Endothelial cell of umbilical vein (primary cell): ENCODE measurements around the gene SLC39A3. TPM values are rescaled to one million over a fixed set of nuclear protein-coding genes. Genes with fewer than 3 reads are reported as not detected.

Experiments
- BruUV-seq: library from RNA; stranded (reverse); fragments of 400-500 nt; replicated peaks from 2 replicates; lab custom pipeline; 2021; lab: Mats Ljungman, UMichigan
- CTCF ChIA-PET: fragments of 300-600, 350-600 bp; sonication (Branson Sonifier 250); formaldehyde crosslinking; loops from one replicate; lab custom pipeline; 2021; ENCODE audit warnings: antibody characterized with exemption, inconsistent platforms; lab: Charles Lee
- POLR2A ChIA-PET: fragments of 300-600, 350-600 bp; sonication (Branson Sonifier 250); formaldehyde crosslinking; loops from one replicate; lab custom pipeline; 2021; ENCODE audit warnings: antibody characterized with exemption, inconsistent platforms; lab: Charles Lee
- DNase-seq: peaks from one replicate; pipeline ENCODE4 v3.0.0-alpha.2; 2011; ENCODE audit warnings: low read depth, low spot score
- FAIRE-seq: peaks from 2 replicates; lab custom pipeline; 2011; peaks lifted over from hg19 to GRCh38; lab: Jason Lieb, UNC
- H2AFZ ChIP-seq: 2 replicates; pipeline ENCODE4 v1.6.0; 2012; ENCODE audit warnings: low read depth, low read length, control low read depth, inconsistent platforms
- H3K27ac ChIP-seq: 2 replicates; pipeline ENCODE4 v1.5.1; 2011; ENCODE audit warnings: low read depth, mild to moderate bottlenecking, control low read depth, low read length, moderate library complexity; ENCODE audit not compliant: insufficient read depth
- H3K27me3 ChIP-seq, 2 experiments: 2 replicates each; pipeline versions ENCODE4 v1.6.0 to v1.6.1; 2011; ENCODE audit warnings: low read length in 2 of 2, mixed read lengths in 1 of 2; ENCODE audit not compliant: control insufficient read depth in 2 of 2, insufficient read depth in 2 of 2
- H3K36me3 ChIP-seq, 2 experiments: 2 replicates in 1 of 2; 3 replicates in 1 of 2; pipeline ENCODE4 v1.5.1; 2011; ENCODE audit warnings: low read length in 2 of 2, mild to moderate bottlenecking in 1 of 2, moderate library complexity in 1 of 2; ENCODE audit not compliant: control insufficient read depth in 2 of 2, insufficient read depth in 2 of 2; ENCODE audit errors: extremely low read depth in 1 of 2
- H3K4me1 ChIP-seq: 3 replicates; pipeline ENCODE4 v1.5.1; 2011; ENCODE audit warnings: mild to moderate bottlenecking, low read length; ENCODE audit not compliant: control insufficient read depth, insufficient read depth; ENCODE audit errors: extremely low read depth
- H3K4me2 ChIP-seq: 2 replicates; pipeline ENCODE4 v1.6.1; 2011; ENCODE audit warnings: low read length, control low read depth, mixed read lengths; ENCODE audit not compliant: insufficient read depth
- H3K4me3 ChIP-seq, 3 experiments: fragments of 200-600 bp in 1 of 3; sonication (generic), shearing (Covaris generic) in 1 of 3; replicated peaks in 1 of 3; 2 replicates each; pipeline ENCODE4 v1.5.1; 2011 to 2016; ENCODE audit warnings: control low read depth in 3 of 3, low read length in 3 of 3, mild to moderate bottlenecking in 2 of 3, inconsistent platforms in 1 of 3, low read depth in 1 of 3, moderate library complexity in 1 of 3; ENCODE audit not compliant: insufficient read depth in 1 of 3
- H3K79me2 ChIP-seq: 2 replicates; pipeline ENCODE4 v1.6.0; 2012; ENCODE audit warnings: low read length, inconsistent platforms; ENCODE audit not compliant: control insufficient read depth, insufficient read depth
- H3K9ac ChIP-seq: replicated peaks from 2 replicates; pipeline ENCODE3; 2011; ENCODE audit warnings: low read length, control low read depth; ENCODE audit not compliant: insufficient read depth; ENCODE audit errors: extremely low read depth
- H3K9me1 ChIP-seq: replicated peaks from 3 replicates; pipeline ENCODE4 v1.6.0; 2011; ENCODE audit warnings: mild to moderate bottlenecking, low read length; ENCODE audit not compliant: control insufficient read depth, insufficient read depth; ENCODE audit errors: extremely low read depth
- H3K9me3 ChIP-seq: replicated peaks from 2 replicates; pipeline ENCODE4 v1.5.1; 2012; ENCODE audit warnings: low read length, inconsistent platforms; ENCODE audit not compliant: control insufficient read depth, insufficient read depth
- H4K20me1 ChIP-seq: replicated peaks from 2 replicates; pipeline ENCODE3; 2011; ENCODE audit warnings: mild to moderate bottlenecking, low read length; ENCODE audit not compliant: control insufficient read depth, insufficient read depth; ENCODE audit errors: extremely low read depth
- CTCF ChIP-seq, 2 donors: IDR thresholded peaks; 1 replicate in 1 of 2; 2 replicates in 1 of 2; pipeline ENCODE4 v1.5.1; 2011; ENCODE audit warnings: low read length in 2 of 2, mild to moderate bottlenecking in 2 of 2, moderate library complexity in 2 of 2, control low read depth in 1 of 2, inconsistent platforms in 1 of 2, low read depth in 1 of 2; ENCODE audit not compliant: insufficient read depth in 1 of 2; ENCODE audit errors: extremely low read depth in 1 of 2
- EZH2 ChIP-seq: IDR thresholded peaks from 2 replicates; pipeline ENCODE4 v1.6.1; 2012; ENCODE audit warnings: borderline replicate concordance, low read depth, mild to moderate bottlenecking, moderate library complexity, low read length, inconsistent platforms; ENCODE audit not compliant: severe bottlenecking
- FOS ChIP-seq: IDR thresholded peaks from 2 replicates; pipeline ENCODE4 v1.6.1; 2011; ENCODE audit warnings: mild to moderate bottlenecking, low read length, moderate library complexity, borderline replicate concordance; ENCODE audit not compliant: insufficient read depth
- GATA2 ChIP-seq: IDR thresholded peaks from 2 replicates; pipeline ENCODE4 v1.7.0; 2011; ENCODE audit warnings: low read depth, mild to moderate bottlenecking, moderate library complexity, mixed read lengths, low read length; ENCODE audit not compliant: insufficient read length, insufficient read depth
- JUN ChIP-seq: IDR thresholded peaks from 2 replicates; pipeline ENCODE4 v1.6.1; 2011; ENCODE audit warnings: borderline replicate concordance, low read depth; ENCODE audit not compliant: insufficient read length, insufficient read depth
- MYC ChIP-seq: IDR thresholded peaks from one replicate; pipeline ENCODE4 v1.6.1; 2011; ENCODE audit warnings: mild to moderate bottlenecking, low read depth, low read length
- POLR2A ChIP-seq: IDR thresholded peaks from 2 replicates; pipeline ENCODE4 v1.6.1; 2012; ENCODE audit warnings: low read depth, mild to moderate bottlenecking, control low read depth, low read length
- POLR2AphosphoS5 ChIP-seq: IDR thresholded peaks from 2 replicates; pipeline ENCODE4 v1.6.1; 2012; ENCODE audit warnings: low read depth, mild to moderate bottlenecking, control low read depth, low read length, moderate library complexity; ENCODE audit not compliant: insufficient read depth
- dilution Hi-C: fragments of 300-500 bp; cut with MboI; formaldehyde crosslinking; loops from one replicate; pipeline ENCODE4 v1.15.0; 2019; ENCODE audit warnings: low sequenced_read_pairs; ENCODE audit not compliant: extremely low pct_ligation_motif_present
- intact Hi-C: fragments of 100-400 bp; cut with micrococcal nuclease; formaldehyde crosslinking; loops from one replicate; pipeline ENCODE4 v1.10.0; 2022
- polyA plus RNA-seq, 4 experiments: library from polyadenylated mRNA; depleted of rRNA in 3 of 4; stranded (reverse) in 3 of 4; unstranded in 1 of 4; fragments of >200 nt; gene quantifications; 2 replicates each; pipeline versions ENCODE4 v1.2.1 to v1.2.3, GENCODE V29; 2011 to 2012; ENCODE audit warnings: missing spikeins in 1 of 4
- total RNA-seq: library from RNA; stranded (reverse); gene quantifications from 2 replicates; pipeline ENCODE4 v1.2.3, GENCODE V29; 2021
- TF ChIP-seq, protein P1 (sequence below): IDR thresholded peaks from 2 replicates; pipeline ENCODE4 v1.6.1; 2011; ENCODE audit not compliant: insufficient read depth, insufficient read length

Gene SLC39A3
- total and polyA plus RNA-seq, 2 donors (not counting 3 experiments of a cell fraction or from before 2014, with no cell fraction given) = 28.0 to 43.1 TPM

DNA sequence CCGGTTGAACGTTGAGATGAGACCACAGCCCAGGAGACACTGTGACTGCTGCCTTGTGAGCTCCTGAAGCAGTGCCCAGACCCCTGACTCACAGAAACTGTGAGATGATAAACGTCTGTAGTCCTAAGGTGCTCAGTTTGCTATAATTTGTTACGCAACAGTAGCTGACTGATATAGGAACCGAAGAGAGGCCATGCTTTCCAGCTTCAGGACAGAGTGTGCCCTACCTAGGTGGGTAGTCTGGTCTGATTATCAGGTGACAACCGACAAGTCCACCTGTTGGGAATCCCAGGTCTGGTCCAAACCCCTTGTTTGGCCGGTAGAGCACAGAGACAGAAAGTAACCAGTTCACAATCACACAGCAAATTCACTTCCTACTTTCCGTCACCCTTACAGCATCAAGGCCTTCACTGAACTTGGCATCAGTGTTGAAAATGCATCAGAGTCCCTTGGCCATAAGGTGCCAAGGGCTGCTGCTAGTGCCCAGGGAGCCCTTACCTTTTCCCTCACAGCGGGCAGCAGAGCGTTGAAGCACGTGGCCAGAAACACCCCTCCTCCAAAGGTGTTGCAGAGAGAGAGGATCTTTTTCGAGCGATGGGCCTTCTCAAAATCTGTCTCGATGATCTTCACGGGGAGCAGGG lies 3.1 kb downstream of the SLC39A3 start:
- H3K4me2 ChIP-seq = no peak overlapping the region
- no peaks in the 10 kb centered on the region for H4K20me1 ChIP-seq
- no peaks in the 10 kb centered on the region for H3K9me1 ChIP-seq
- peaks cover 5% of the 10 kb centered on the region for H3K79me2 ChIP-seq
- no peak overlapping the region for H3K9ac ChIP-seq
- H3K4me3 ChIP-seq = no peak overlapping the region
- no peak overlapping the region for H3K27ac ChIP-seq
- ChIA-PET POLR2A (no interaction called here), CTCF (interaction anchor here (0.8 kb wide), 1 partner anchor 88 kb away, joined by 3 read pairs; no protein-coding TSS in a partner anchor)
- BruUV-seq = no TSS peak
- no peak for FAIRE-seq
- H3K36me3 ChIP-seq = peaks cover 0 to 9% of the 10 kb centered on the region in 2 experiments
- no peaks in the 10 kb centered on the region for H3K9me3 ChIP-seq
- no peak for DNase-seq
- TF ChIP-seq JUN (no peak), MYC (no peak), POLR2A (no peak), EZH2 (no peak), GATA2 (no peak), CTCF (IDR thresholded peaks at IDR 0.05; ENCODE audit: extremely low read depth in 1 of 2, insufficient read depth in 1 of 2, low read depth in 1 of 2, low read length in 2 of 2) (no peak), POLR2AphosphoS5 (no peak), FOS (no peak)
- TF ChIP-seq, protein P1, sequence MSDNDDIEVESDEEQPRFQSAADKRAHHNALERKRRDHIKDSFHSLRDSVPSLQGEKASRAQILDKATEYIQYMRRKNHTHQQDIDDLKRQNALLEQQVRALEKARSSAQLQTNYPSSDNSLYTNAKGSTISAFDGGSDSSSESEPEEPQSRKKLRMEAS = no peak
- H2AFZ ChIP-seq = no peak overlapping the region
- dilution Hi-C loops = no loop called here
- no peaks in the 10 kb centered on the region for H3K27me3 ChIP-seq
- intact Hi-C loops = no loop called here
- H3K4me1 ChIP-seq = peaks cover 6% of the 10 kb centered on the region
